ENCODE results near the gene UAP1. TPM values are rescaled to one million over a fixed set of nuclear protein-coding genes. Genes with fewer than 3 reads are reported as not detected.

The UAP1 gene
- total RNA-seq, 2 experiments from 2014 or later, result 44.5 to 45.8 TPM

DNA sequence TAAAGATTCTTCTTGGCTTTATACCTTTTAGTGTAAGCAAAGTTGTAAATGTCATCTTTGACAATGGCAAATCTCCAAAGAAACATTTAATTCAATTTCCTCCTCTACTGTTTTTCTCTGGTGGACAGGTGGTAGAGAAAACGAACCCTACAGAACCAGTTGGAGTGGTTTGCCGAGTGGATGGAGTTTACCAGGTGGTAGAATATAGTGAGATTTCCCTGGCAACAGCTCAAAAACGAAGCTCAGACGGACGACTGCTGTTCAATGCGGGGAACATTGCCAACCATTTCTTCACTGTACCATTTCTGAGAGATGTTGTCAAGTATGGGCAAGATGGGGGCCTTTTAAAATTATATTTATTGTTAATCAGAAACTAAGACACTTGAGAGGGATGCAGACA, 25.8 kb downstream of the UAP1 start:
- Histone ChIP-seq H3K4me1 (ENCODE audit: insufficient read depth, low read length) (no peaks in the 10 kb centered on the region), H3K36me3 (ENCODE audit: insufficient read depth, low read length) (peaks cover 14% of the 10 kb centered on the region), H3K27ac (ENCODE audit: low read depth in 1 of 2, low read length in 2 of 2) (no peak overlapping the region), H3K9me3 (ENCODE audit: control insufficient read depth in 1 of 2, insufficient read depth in 1 of 2, low read length in 2 of 2) (no peaks in the 10 kb centered on the region), H3K4me3 (ENCODE audit: low read length) (no peak overlapping the region), H3K27me3 (ENCODE audit: control insufficient read depth in 1 of 2, insufficient read depth in 2 of 2, low read length in 2 of 2) (no peaks in the 10 kb centered on the region)
- no peaks in the 10 kb centered on the region for H3K4me1 Mint-ChIP-seq (ENCODE audit: low read depth)
- H3K36me3 Mint-ChIP-seq (ENCODE audit: low read depth), result peaks cover 69% of the 10 kb centered on the region
- ChIA-PET POLR2A (no interaction called here), CTCF (no interaction called here)
- H3K4me3 Mint-ChIP-seq, result no peak overlapping the region
- intact Hi-C loops (cut with DNase I, micrococcal nuclease), result no loop called here
- H3K27ac Mint-ChIP-seq, result no peak overlapping the region
- H3K27me3 Mint-ChIP-seq, result no peaks in the 10 kb centered on the region
- no peak for ATAC-seq (ENCODE audit: poor library complexity)
- no peaks in the 10 kb centered on the region for H3K9me3 Mint-ChIP-seq
- TF ChIP-seq, protein P1, sequence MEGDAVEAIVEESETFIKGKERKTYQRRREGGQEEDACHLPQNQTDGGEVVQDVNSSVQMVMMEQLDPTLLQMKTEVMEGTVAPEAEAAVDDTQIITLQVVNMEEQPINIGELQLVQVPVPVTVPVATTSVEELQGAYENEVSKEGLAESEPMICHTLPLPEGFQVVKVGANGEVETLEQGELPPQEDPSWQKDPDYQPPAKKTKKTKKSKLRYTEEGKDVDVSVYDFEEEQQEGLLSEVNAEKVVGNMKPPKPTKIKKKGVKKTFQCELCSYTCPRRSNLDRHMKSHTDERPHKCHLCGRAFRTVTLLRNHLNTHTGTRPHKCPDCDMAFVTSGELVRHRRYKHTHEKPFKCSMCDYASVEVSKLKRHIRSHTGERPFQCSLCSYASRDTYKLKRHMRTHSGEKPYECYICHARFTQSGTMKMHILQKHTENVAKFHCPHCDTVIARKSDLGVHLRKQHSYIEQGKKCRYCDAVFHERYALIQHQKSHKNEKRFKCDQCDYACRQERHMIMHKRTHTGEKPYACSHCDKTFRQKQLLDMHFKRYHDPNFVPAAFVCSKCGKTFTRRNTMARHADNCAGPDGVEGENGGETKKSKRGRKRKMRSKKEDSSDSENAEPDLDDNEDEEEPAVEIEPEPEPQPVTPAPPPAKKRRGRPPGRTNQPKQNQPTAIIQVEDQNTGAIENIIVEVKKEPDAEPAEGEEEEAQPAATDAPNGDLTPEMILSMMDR (IDR thresholded peaks at IDR 0.05), result no peak
- no peak for DNase-seq

DNA sequence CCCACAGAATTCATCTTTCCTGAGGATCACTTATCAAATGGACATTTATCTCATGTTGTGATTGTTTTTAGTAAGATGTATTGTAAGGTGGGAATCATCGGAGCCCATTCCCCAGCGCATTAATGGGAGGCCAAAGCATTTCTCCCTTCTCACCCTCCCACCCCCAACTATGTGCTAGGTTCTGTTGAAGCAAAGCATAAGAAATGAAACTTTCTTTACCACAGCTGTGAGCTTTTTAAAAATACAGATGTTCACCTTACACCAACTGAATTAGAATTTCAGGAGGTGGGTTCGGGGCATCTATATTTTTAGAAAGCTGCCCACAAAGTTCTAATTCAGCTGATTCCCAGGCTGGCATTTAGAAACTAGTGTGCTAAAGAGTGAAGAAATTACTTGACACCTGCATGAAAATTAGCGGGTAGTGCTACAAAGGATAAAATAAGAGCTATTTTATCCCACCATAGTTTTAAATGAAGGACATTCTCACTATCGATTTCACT, 26.3 kb downstream of the UAP1 start:
- Histone ChIP-seq H3K27me3 (ENCODE audit: control insufficient read depth in 1 of 2, insufficient read depth in 2 of 2, low read length in 2 of 2) (no peaks in the 10 kb centered on the region), H3K36me3 (ENCODE audit: insufficient read depth, low read length) (peaks cover 18% of the 10 kb centered on the region), H3K4me3 (ENCODE audit: low read length) (no peak overlapping the region), H3K4me1 (ENCODE audit: insufficient read depth, low read length) (no peaks in the 10 kb centered on the region), H3K9me3 (ENCODE audit: control insufficient read depth in 1 of 2, insufficient read depth in 1 of 2, low read length in 2 of 2) (no peaks in the 10 kb centered on the region), H3K27ac (ENCODE audit: low read depth in 1 of 2, low read length in 2 of 2) (no peak overlapping the region)
- ChIA-PET CTCF (no interaction called here), POLR2A (no interaction called here)
- no peak for DNase-seq
- H3K27me3 Mint-ChIP-seq, result no peaks in the 10 kb centered on the region
- H3K27ac Mint-ChIP-seq, result no peak overlapping the region
- no peak overlapping the region for H3K4me3 Mint-ChIP-seq
- no peaks in the 10 kb centered on the region for H3K9me3 Mint-ChIP-seq
- ATAC-seq (ENCODE audit: poor library complexity), result no peak
- TF ChIP-seq, protein P1 (IDR thresholded peaks at IDR 0.05), result no peak
- intact Hi-C loops (cut with DNase I, micrococcal nuclease), result no loop called here
- H3K36me3 Mint-ChIP-seq (ENCODE audit: low read depth), result peaks cover 69% of the 10 kb centered on the region
- no peaks in the 10 kb centered on the region for H3K4me1 Mint-ChIP-seq (ENCODE audit: low read depth)

DNA sequence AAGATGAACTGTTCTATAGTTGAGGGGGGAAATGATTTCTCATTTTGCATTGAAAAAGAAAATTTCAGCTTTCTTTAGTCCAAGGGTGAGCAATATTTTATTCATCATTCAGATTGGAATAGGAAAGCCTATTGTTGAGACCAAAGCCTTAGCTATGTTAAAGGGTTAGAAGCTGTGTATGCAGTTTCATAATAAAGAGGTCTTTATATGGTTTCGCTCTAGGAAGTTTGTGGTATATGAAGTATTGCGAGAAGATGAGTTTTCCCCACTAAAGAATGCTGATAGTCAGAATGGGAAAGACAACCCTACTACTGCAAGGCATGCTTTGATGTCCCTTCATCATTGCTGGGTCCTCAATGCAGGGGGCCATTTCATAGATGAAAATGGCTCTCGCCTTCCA, 28.6 kb downstream of the UAP1 start:
- no peak for ATAC-seq (ENCODE audit: poor library complexity)
- Mint-ChIP-seq H3K9me3 (no peaks in the 10 kb centered on the region), H3K27me3 (no peaks in the 10 kb centered on the region), H3K4me1 (ENCODE audit: low read depth) (no peaks in the 10 kb centered on the region), H3K36me3 (ENCODE audit: low read depth) (peaks cover 74% of the 10 kb centered on the region), H3K27ac (no peak overlapping the region), H3K4me3 (no peak overlapping the region)
- TF ChIP-seq, protein P1 (IDR thresholded peaks at IDR 0.05), result no peak
- ChIA-PET CTCF (interaction anchor here (1.1 kb wide), 1 partner anchor 15 kb away, joined by 4 read pairs; no protein-coding TSS in a partner anchor), POLR2A (no interaction called here)
- Histone ChIP-seq H3K9me3 (ENCODE audit: control insufficient read depth in 1 of 2, insufficient read depth in 1 of 2, low read length in 2 of 2) (no peaks in the 10 kb centered on the region), H3K4me3 (ENCODE audit: low read length) (no peak overlapping the region), H3K4me1 (ENCODE audit: insufficient read depth, low read length) (no peaks in the 10 kb centered on the region), H3K27me3 (ENCODE audit: control insufficient read depth in 1 of 2, insufficient read depth in 2 of 2, low read length in 2 of 2) (no peaks in the 10 kb centered on the region), H3K36me3 (ENCODE audit: insufficient read depth, low read length) (peaks cover 20% of the 10 kb centered on the region), H3K27ac (ENCODE audit: low read depth in 1 of 2, low read length in 2 of 2) (no peak overlapping the region)
- no peak for DNase-seq
- intact Hi-C loops (cut with DNase I, micrococcal nuclease), result no loop called here
